Thoracic aorta (tissue), 2 donors: ENCODE data around the gene C6orf62. TPM values are rescaled to one million over a fixed set of nuclear protein-coding genes. Genes with fewer than 3 reads are reported as not detected.

Source experiments
- ATAC-seq: fragments of 150-250 bp; one replicate; pipeline ENCODE4 v1.8.0; 2017; ENCODE audit warnings: low read depth; ENCODE audit not compliant: insufficient number of reproducible peaks, low FRiP score
- DNase-seq: peaks from one replicate; pipeline ENCODE4 v3.0.0-alpha.2; 2020; ENCODE audit warnings: low spot score
- H3K27ac ChIP-seq, 2 donors: fragments of 200-600 bp; sonication (generic); 1 replicate in 1 of 2; 2 replicates in 1 of 2; pipeline ENCODE4 v1.5.1; 2016; ENCODE audit warnings: mild to moderate bottlenecking in 2 of 2, moderate library complexity in 2 of 2
- H3K27me3 ChIP-seq: fragments of 200-600 bp; sonication (generic); replicated peaks from 2 replicates; pipeline ENCODE4 v1.6.0; 2016; ENCODE audit warnings: mild to moderate bottlenecking; ENCODE audit not compliant: insufficient read depth
- H3K36me3 ChIP-seq: fragments of 200-600 bp; sonication (generic); one replicate; pipeline ENCODE4 v1.5.1; 2016
- H3K4me1 ChIP-seq, 2 donors: fragments of 200-600 bp; sonication (generic); 1 replicate in 1 of 2; 2 replicates in 1 of 2; pipeline versions ENCODE4 v1.5.1 to v1.6.0; 2016; ENCODE audit warnings: low read depth in 2 of 2, mild to moderate bottlenecking in 1 of 2; ENCODE audit not compliant: control insufficient read depth in 1 of 2
- H3K4me3 ChIP-seq: fragments of 200-600 bp; sonication (generic); 2 replicates; pipeline ENCODE4 v1.5.1; 2016; ENCODE audit warnings: mild to moderate bottlenecking
- H3K9me3 ChIP-seq: fragments of 200-600 bp; sonication (generic); 2 replicates; pipeline ENCODE4 v1.5.1; 2016
- total RNA-seq, 2 donors: library from RNA; depleted of rRNA; stranded (reverse); fragments of >200 nt; gene quantifications; one replicate each; pipeline versions ENCODE4 v1.1.0 to v1.2.3, GENCODE V29; 2016
- TF ChIP-seq, protein P1 (sequence below): fragments of 200-600 bp; sonication (generic); IDR thresholded peaks from one replicate; pipeline ENCODE4 v1.5.1; 2019; ENCODE audit warnings: antibody characterized with exemption

Gene C6orf62
- total RNA-seq, 2 donors from 2014 or later: 37.6 to 72.2 TPM

DNA sequence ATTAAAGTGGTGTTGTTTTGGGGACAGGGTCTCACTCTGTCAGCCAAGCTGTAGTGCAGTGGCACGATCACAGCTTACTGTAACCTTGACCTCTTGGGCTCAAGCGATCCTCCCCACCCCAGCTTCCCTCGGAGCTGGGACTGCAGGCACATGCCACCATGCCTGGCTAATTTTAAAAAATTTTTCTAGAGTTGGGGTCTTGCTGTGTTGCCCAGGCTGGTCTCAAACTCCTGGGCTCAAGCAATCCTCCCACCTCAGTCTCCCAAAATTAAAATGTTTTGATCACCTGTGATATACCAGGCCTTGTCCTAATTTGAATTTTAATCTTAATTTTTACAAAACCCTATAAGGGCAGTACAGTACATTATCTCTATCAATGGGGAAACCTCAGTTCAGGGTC is 26.5 kb downstream of the C6orf62 start:
- ATAC-seq (no peak), DNase-seq (no peak)
- Histone ChIP-seq H3K9me3 (no peaks in the 10 kb centered on the region), H3K4me3 (no peak overlapping the region), H3K36me3 (no peaks in the 10 kb centered on the region), H3K27me3 (no peaks in the 10 kb centered on the region), H3K27ac (no peak overlapping the region), H3K4me1 (peaks cover 4 to 9% of the 10 kb centered on the region in 2 donors)
- TF ChIP-seq, protein P1, sequence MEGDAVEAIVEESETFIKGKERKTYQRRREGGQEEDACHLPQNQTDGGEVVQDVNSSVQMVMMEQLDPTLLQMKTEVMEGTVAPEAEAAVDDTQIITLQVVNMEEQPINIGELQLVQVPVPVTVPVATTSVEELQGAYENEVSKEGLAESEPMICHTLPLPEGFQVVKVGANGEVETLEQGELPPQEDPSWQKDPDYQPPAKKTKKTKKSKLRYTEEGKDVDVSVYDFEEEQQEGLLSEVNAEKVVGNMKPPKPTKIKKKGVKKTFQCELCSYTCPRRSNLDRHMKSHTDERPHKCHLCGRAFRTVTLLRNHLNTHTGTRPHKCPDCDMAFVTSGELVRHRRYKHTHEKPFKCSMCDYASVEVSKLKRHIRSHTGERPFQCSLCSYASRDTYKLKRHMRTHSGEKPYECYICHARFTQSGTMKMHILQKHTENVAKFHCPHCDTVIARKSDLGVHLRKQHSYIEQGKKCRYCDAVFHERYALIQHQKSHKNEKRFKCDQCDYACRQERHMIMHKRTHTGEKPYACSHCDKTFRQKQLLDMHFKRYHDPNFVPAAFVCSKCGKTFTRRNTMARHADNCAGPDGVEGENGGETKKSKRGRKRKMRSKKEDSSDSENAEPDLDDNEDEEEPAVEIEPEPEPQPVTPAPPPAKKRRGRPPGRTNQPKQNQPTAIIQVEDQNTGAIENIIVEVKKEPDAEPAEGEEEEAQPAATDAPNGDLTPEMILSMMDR: no peak

DNA sequence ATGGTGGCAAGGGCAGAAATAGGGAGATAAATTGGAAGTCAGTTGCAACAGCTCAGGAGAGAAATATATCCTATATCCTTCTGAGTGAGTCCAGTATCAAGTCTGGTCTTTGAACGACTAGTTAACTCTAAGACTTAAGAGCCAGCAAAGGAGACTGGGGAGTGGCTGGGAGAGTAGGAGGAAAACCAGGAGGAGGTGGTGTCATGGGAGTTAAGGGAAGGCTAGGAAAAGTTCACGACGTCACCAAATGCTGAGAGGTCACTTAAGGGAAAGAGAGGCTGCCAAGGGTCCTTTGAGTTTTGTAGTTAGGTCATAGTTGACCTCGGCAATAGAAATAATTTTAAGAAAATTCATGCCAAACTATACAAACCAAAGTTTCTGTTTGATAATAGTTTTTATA is 27.0 kb downstream of the C6orf62 start:
- Histone ChIP-seq H3K27ac (no peak overlapping the region), H3K4me3 (no peak overlapping the region), H3K4me1 (peaks cover 4 to 9% of the 10 kb centered on the region in 2 donors), H3K36me3 (no peaks in the 10 kb centered on the region), H3K9me3 (no peaks in the 10 kb centered on the region), H3K27me3 (no peaks in the 10 kb centered on the region)
- DNase-seq (no peak), ATAC-seq (no peak)
- TF ChIP-seq, protein P1: no peak

DNA sequence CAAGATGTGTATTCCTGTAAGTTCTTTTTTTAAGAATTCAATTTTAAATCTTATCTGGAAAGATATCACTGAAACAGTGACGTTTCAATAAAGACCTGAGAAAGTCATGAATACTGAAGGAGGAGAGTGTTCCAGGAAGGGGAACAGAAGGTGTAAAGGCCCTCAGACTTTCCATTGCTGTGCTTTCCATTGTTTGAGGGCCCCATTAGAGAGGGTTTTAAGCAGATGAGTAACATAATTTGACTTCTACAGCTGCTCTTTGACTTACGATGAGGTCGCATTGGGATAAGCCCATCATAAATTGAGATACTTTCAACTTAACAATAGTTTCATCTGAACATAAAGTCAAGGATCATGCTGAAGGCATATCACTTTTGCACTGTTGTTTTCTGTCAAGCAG is 27.4 kb downstream of the C6orf62 start:
- Histone ChIP-seq H3K9me3 (no peaks in the 10 kb centered on the region), H3K27ac (no peak overlapping the region), H3K4me3 (no peak overlapping the region), H3K36me3 (no peaks in the 10 kb centered on the region), H3K4me1 (peaks cover 4 to 9% of the 10 kb centered on the region in 2 donors), H3K27me3 (no peaks in the 10 kb centered on the region)
- ATAC-seq (no peak), DNase-seq (no peak)
- TF ChIP-seq, protein P1: no peak

DNA sequence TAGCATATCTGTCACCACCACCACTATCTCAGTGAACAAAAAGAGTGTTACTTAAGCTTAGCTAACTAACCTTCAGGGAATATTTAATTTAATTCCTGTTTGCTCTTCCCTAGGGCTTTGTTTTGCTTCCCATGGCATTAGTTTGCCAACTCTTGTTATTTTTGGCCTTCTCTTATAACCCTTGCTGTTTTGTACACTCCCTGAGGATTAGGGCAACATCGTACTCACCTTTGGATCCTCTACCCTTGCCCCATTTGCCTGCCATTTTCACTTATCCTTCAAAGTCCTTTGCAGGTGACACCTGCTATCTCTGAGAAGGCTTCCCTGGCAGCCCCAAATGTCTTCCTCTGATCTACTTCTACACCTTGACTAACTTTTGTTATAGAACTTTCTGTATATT is 28.4 kb downstream of the C6orf62 start:
- Histone ChIP-seq H3K27ac (no peak overlapping the region), H3K27me3 (no peaks in the 10 kb centered on the region), H3K4me3 (no peak overlapping the region), H3K9me3 (no peaks in the 10 kb centered on the region), H3K4me1 (peaks cover 4 to 9% of the 10 kb centered on the region in 2 donors), H3K36me3 (no peaks in the 10 kb centered on the region)
- ATAC-seq (no peak), DNase-seq (no peak)
- TF ChIP-seq, protein P1: no peak

DNA sequence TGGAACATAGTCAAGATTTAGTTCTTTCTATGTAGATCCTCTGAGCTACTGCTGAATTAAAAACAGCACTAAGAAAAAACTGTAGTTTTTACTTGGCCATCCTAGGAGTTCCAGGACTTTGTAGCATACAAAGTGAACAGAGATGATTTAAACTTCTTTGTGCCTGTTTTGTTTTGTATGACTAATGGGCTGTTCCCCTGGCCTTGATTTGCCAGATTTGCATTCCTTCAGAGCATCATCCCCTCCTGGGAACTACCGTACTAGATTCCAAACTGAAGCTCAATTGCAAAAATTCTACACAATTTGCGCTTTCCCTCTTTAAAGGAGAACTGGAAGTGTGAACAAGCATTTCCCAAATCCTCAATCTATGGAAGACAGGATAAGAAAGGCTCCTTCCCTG is 29.0 kb downstream of the C6orf62 start:
- H3K4me1 ChIP-seq: peaks cover 4 to 9% of the 10 kb centered on the region in 2 donors
- H3K27ac ChIP-seq: no peak overlapping the region
- H3K27me3 ChIP-seq: no peaks in the 10 kb centered on the region
- TF ChIP-seq, protein P1: no peak
- H3K4me3 ChIP-seq: no peak overlapping the region
- H3K36me3 ChIP-seq: no peaks in the 10 kb centered on the region
- no peak for ATAC-seq
- H3K9me3 ChIP-seq: no peaks in the 10 kb centered on the region
- no peak for DNase-seq
